ENCODE results near the gene HOXC5.

HOXC5 gene

DNA sequence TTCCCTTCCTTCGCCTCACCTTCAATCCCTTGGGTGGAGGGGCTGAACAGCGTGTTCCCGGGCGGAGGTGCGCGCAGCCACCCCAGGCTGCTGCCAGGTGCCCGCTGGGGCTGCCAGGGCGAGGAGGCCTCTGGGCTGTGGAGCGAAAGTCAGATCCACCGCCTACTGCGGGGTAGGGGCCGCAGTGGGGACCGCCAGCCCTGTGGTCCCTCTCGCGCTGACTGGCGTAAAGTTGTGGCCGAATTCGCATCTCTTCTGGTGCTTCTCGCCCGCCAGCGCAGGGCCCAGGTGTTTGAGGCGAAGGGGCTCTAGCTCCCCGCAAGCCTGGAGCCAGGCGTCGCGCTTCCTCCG lies 13.9 kb downstream of the HOXC5 start:
- no peak for DNase-seq (ENCODE audit: low read depth in 2 of 2)

DNA sequence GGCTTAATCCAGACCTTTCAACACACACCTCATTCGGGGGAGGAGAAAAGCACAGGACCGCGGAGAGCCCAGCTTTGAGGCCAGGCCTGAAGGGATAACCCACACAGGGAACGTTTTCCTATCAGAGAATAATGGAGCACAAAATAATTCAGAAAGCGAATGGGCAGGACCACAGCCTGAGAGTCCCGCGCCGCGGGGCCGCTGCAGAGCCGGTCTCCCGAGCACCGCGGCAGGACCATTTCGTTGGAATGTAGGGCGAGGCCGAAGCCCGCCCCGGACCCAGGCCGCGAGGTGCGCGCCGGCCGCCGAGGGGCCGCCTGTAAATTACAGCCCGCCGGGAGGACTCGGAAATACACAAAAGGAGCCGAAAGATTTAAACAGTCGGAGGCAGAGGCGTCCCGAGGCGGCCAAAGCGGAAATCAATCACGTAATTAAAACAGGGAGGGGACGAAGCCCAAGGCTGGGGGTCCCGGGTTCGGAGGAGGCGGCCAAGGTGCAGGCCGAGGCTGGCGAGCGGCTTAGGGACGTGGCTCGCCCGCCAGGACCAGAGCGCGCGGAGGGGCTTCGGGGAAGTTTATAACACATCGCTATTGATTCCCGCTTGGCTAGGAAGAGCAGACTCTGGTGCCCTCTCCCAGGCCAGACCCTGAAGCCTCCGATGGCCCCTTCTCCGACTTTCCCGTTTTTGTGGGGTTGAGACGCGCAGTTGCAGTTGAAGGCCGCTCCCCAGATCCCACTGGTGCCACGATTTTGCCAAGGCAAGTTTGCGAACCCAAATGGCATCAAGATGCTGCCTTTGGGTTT lies 14.5 kb downstream of the HOXC5 start:
- no peak for DNase-seq (ENCODE audit: low read depth in 2 of 2)

DNA sequence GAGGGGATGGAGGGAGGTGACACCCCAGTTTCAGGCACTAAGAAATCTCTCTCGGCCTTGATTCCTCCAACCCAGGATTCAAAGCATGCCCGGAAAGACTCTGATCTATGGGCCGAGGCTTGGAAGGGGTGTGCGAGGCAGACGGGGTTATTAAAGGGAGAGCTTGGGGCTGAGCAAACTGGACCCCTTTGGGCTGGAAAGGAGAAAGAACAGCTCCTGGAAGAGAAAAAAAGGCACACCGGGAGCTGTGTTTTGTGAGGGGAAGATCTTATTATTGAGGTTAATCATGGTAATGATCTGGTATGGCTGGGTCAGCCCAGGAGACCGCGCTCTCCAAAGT lies 15.1 kb downstream of the HOXC5 start:
- no peak for DNase-seq (ENCODE audit: low read depth in 2 of 2)

DNA sequence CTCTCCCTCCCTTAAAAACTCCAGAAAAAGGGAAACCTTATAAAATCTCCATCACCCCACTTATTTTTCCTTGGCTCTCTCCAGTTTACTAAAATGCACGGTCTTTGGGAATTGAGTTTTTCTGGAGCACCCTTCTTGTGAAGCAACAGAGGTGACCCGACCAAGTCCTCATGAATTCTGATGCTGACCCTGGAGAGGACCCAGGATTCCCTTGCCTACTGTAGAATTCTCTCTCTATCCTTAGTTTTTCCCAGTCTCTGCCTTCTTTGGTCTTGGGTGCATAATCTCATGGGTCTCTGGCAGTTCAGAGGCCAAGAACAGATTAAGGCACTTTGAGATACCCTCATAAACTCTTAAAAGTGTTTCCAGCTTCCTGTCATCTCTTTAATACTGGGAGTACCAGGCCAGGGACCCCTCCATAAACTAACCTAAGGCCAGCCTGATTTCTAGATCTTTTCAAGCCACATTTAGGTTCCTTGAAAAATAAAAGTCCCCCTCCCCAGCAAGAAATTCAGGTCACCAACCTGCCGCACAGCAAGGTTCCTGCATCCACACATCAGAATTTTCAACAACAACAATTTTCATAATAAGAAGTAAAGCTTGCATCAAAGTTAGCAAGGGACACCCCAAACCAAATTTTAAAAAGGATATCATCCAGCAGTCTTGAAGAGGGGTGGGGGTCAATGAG lies 15.7 kb downstream of the HOXC5 start:
- DNase-seq (ENCODE audit: low read depth in 2 of 2): no peak

DNA sequence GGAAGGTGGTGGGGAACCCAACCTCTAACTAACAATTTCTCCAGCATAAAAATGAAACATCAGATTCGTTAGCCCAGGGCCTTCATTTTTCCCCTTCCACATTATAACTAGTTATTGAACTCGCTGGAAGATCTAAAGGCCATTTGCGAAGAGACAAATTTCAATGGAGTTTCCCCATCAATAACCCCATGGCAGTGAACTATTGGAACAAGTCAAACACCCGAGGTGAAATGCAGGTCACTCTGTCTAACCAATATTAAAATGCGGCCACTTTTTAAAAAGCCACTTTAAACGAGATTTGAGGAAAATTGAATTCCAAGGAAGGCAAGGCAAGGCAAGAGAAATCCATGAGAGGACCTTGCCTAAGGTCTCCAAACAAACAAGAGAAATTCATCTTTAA lies 16.3 kb downstream of the HOXC5 start:
- no peak for DNase-seq (ENCODE audit: low read depth in 2 of 2)

DNA sequence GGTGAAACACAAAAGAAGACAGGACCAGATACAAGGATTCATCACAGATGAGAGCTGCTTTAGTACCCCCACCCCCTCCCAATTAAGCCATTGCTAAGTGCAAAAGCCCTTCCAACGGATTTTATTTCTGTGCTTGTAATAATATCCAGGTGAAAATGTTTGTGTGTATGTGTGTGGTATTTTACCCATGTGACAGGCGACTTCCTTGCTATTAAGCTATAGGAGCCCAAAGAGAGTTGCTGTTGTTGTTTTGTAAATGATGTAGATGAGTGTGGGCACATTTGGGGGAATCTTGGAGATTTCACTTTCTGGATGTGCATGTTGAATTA lies 17.6 kb downstream of the HOXC5 start:
- DNase-seq (ENCODE audit: low read depth in 2 of 2): no peak

DNA sequence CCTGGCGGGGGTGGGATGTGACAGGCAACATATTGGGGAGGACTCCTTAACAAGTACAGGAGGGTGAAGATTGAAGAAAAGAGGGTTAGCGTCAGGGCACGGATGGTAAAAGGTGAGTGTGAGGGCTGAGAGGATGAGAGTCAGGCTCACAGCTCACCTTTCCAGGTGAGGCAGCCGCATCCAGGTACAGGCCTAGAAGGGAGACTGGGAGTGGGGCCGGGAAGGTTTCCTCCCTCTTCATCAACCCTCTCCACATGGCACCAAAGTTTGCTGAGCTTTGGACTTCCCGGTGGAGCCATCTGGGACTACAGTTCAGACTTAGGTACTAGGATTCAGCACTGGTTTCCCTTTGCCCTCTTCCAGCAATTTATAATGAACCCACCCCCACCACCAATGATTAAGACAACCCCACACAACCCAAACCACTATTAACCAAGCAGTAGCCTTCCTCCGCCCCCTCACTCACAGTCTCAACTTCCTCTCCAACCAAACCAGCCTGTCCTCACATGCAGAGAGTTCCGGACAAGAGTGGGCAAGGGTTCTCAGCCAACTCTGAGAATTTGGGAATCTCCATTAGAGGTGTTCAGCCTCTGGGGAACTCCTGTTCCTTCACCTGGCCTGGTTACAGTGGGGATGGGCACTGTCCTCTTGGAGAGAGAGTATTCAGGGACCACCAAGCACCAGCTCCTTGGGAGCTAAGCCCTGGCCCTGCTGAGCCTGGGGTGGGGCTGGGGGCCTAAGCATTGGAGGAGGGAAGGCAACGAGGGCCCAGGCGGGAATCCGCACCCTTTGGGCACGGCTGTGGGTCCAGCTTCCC lies 18.4 kb downstream of the HOXC5 start:
- no peak for DNase-seq (ENCODE audit: low read depth in 2 of 2)

DNA sequence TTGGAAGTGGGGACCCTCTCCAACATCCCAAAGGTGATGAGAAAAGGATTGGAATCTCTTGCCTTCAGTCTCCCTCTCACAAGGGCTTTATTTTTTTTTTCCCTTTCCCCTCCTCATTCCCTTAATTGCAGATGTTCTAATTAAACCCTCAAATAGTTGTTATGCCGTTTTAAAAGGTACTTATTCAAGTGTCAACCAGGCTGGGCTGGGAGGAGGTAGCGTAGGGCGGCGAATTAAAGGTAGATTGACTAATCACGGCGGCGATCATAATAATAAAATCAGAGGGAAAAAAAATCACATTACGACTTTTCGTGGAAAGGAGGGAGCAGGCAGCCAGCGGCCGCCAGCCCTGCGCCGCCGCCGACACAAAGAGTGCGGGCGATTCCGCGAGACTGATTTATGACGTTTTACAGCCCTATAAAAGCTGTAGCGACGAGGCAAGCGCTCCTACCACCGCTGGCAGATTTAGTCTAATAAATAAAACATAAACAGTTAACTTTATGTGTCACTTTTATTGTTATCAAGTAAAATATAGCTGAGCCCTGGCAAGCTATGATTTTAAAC lies 19.1 kb downstream of the HOXC5 start:
- DNase-seq (ENCODE audit: low read depth in 2 of 2): no peak

DNA sequence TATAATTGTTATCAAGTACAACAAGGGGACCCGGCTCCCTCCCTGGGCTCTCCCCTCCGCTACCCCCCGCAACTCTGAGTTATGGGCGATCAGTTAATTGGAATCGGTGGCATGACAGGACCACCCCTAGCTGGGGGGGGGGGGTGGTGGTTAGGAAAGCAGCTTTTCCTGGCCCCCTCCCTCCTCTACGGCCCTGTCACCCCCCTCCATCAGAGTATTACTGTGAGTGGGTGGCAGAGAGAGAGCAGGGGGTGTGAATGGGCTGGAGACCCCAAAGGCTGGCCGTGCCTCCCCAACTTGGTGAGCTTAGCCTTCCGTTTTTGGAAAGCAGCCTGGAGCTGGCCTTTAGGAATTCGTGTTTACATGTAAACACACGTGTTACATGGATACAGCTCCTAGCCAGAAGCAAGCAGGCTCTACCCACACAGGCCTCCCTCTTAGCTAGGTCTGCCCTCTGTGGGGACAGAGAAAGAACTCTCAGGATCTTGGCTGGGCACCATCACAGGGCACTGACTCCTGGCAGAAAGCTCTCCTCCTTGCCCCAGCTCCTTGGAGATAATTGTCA lies 19.7 kb downstream of the HOXC5 start:
- DNase-seq (ENCODE audit: low read depth in 2 of 2): no peak

DNA sequence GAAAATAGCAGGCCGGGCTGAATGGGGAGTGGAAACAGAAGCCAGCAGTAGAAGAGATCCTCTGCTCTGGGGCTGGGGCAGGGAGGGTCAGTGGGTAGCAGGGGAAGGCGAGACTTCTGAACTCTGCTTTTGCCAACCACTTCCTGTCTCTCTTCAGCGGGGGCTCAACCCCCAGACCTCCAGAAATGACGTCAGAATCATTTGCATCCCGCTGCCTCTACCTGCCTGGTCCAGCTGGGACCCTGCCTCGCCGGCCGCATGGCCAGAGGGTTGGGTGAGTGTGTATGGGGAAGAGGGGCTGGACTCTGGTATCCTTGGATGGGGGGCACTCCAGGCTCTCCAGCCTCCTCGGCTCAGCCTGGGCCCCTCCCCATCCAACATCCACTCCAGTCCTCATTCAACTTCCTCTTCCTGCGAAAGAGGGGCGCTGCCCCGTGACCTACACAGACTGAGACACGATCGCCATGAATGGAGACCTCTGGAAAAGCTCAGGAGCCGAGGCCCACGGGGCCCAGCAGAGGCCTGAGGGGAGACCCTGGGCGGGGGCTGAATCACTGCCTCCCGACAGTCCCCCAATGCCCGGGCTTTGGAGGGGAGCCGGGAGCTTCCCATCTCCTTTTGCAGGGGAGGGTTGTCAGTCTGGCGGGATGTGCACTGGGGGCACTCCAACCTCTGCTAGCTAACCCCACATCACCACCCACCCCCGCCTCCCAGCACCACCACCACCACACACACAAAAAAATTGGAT lies 20.3 kb downstream of the HOXC5 start:
- no peak for DNase-seq (ENCODE audit: low read depth in 2 of 2)

DNA sequence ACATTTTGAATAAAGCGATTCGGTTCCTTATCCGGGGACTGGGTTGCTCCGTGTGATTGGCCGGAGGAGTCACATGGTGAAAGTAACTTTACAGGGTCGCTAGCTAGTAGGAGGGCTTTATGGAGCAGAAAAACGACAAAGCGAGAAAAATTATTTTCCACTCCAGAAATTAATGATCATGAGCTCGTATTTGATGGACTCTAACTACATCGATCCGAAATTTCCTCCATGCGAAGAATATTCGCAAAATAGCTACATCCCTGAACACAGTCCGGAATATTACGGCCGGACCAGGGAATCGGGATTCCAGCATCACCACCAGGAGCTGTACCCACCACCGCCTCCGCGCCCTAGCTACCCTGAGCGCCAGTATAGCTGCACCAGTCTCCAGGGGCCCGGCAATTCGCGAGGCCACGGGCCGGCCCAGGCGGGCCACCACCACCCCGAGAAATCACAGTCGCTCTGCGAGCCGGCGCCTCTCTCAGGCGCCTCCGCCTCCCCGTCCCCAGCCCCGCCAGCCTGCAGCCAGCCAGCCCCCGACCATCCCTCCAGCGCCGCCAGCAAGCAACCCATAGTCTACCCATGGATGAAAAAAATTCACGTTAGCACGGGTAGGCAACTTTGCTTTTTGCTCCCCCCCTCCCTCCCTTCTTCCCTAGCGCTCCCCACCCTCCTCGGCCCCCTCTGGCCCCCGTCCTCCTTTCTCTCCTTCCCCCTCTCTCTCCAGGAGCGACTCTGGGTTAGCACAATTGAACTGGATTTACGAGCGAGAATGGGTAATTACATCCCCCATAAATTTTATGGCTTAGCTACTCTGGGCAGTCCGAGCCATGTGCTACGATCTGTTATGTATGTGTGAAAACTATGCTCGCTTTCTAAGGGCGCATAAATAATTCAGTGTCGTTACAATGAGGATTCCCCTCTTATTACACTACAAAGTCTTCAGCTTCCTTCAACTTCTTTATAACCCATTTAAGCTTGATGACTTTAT lies 21.2 kb downstream of the HOXC5 start, which contains the start of gene HOXC4:
Gene HOXC4, plus strand, starts transcription at position 85 of the 991 bp plus-strand sequence. Its CDS starts 88 bp downstream, at position 173.
- DNase-seq (ENCODE audit: low read depth in 2 of 2): no peak

DNA sequence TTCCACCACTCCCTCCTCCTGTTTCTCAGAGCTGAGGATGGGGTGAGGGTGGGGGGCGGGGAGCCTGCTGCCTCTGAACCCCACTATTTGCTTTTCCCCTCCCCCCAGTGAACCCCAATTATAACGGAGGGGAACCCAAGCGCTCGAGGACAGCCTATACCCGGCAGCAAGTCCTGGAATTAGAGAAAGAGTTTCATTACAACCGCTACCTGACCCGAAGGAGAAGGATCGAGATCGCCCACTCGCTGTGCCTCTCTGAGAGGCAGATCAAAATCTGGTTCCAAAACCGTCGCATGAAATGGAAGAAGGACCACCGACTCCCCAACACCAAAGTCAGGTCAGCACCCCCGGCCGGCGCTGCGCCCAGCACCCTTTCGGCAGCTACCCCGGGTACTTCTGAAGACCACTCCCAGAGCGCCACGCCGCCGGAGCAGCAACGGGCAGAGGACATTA lies 21.9 kb downstream of the HOXC5 start:
- DNase-seq (ENCODE audit: low read depth in 2 of 2): no peak

DNA sequence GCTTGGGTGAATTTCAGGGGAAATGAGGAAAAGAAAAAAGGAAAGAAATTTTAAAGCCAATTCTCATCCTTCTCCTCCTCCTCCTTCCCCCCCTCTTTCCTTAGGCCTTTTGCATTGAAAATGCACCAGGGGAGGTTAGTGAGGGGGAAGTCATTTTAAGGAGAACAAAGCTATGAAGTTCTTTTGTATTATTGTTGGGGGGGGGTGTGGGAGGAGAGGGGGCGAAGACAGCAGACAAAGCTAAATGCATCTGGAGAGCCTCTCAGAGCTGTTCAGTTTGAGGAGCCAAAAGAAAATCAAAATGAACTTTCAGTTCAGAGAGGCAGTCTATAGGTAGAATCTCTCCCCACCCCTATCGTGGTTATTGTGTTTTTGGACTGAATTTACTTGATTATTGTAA lies 22.7 kb downstream of the HOXC5 start:
- DNase-seq (ENCODE audit: low read depth in 2 of 2): no peak

DNA sequence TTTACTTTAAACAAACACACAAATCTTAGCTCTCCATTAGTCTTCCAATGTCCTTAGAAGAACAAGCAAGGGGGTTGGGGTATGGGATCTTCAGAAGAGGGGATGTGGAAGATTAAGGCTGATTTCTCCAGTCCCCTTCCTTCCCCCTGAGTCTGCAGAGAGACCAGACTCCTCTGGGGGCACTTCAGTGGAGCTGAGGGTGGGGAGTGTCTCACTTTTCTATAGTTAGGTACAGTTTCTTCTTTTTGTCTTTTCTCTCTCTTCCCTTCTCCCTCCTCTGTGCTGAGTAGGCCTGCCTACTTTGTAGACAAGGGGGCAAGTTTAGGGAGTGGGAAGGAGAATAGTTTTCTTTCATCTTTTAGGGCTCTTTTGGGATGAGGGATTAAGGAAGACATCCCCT lies 23.3 kb downstream of the HOXC5 start:
- no peak for DNase-seq (ENCODE audit: low read depth in 2 of 2)

DNA sequence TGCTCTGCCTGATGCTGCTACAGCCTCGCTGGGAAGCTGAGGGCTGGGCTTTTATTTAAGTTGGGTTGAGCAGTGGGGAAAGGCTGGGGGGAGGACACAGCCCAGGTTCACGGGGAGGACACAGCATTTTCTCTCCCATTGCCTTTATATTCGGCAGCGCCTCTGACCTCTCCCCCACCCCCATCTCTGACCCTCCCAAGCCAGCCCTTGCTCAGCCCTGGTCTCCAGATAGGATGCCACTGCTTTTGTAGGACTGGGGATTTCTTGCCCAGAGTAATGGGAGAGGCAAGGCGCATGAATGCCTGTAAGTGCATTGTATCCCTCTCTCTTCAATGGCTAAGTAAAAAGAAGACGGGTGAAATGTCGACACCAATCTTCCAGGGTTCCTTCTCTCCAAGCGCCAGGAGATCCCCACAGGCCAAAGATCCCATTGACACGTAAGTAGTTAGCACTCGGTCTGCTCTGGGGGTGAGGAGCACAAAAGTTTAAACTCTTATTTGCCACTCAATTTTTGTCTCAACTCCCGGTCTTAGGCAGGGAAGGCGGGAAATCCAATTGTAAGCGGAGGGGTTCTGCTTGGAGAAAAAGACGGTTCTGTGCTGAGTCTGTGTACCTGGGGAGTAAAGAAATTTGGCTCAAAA lies 25.4 kb downstream of the HOXC5 start:
- no peak for DNase-seq (ENCODE audit: low read depth in 2 of 2)

DNA sequence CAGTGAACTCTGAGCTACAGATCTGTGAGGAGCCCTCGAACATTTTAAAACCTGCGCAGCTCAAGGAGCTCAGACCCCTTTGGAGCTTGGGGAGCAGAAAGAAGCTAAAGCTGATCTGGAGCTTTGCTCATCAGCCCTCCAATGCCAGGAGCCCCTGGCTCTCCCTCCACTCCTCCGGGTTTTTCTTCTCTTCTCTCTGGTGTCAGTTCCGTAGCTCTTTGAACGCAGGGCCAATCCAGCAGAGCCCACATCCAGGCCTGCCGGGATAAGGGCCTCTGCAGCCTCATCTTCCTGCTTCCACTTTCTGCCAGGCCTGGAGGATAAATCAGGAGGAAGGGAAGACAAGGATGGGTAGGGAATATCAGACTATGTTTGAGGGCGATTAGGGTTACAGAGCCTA lies 26.8 kb downstream of the HOXC5 start:
- DNase-seq (ENCODE audit: low read depth in 2 of 2): no peak

DNA sequence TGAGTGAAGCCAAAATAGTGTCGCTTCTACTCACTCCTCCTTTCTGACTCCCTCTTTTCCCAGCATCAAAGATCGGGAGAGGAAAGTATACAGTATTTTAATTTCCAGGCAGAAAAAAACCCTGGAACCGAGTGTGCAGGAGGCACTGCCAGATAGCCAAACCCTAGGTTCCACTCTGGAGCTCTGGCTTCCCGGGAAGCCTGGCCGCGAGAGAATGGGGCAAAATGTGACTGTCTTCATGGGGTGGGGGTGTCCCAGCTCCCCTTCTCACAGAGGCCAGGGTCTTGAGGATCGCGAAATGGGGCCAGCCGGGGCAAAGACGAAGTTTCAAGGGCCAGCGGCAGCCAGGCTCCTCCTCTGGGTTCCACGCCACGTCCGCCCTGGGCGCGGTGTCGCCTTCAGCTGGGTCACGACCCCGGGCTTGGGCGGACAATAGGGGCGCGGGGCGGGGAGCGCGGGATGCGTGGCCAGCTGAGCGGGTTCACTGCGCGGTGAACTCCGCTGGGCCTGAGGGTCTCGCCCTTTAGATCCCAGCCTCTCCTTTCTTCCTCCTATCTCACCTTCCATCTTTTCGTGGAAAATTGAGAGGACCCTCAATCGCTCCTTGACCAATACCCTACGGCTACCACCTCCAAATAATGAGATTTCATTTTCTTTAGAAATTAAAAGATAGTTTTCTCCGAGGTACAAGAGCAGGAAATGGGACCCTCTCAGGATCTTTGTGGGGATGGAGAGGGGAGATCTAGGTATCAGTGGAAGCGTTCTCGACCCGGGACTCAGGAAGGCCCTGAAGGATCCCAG lies 27.5 kb downstream of the HOXC5 start:
- no peak for DNase-seq (ENCODE audit: low read depth in 2 of 2)

DNA sequence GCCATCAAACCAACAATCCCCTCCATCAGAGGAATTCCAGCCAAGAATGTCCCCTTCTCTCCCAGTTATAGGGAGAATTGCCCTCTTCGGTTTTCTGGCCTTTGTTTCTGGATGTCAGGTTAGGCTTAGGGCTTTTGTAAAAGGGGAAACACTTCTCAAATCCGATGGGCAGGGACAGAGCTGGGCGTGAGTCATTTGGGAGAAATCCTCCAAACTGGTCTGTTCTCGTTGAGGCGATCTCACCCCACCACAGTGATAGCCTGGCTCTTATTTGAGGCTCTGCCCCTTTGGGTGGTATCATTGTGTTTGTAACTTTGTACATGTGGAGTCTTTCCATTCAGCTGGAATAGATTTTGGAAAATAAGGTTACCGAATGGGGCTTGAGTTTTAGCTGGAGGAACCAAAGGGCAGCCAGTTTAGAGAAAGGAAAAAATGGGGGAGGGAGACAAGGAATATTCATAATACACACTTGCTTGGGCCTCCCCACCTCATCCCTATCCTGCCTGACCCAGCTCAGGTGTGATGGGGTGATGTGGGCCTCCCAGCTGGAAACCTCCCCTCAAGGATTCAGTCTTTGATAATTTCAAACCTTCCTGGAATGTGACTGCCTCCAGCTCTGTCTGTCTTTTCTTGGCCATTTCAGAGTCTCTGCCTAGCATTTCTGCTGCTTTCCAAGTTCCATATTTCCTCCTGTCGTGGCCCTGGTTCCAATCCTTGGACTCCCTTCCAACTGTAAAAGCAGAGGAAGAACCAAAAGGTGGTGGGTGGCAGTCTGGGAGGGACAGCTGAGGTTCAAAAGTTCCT lies 28.3 kb downstream of the HOXC5 start:
- no peak for DNase-seq (ENCODE audit: low read depth in 2 of 2)
